GM12878 (cell line): Measurements from ENCODE around the gene PDCD10. TPM values are rescaled to one million over a fixed set of nuclear protein-coding genes. Genes with fewer than 3 reads are reported as not detected.

Experiments used
- ATAC-seq: fragments of 200-7000 bp; cut with Tn5 transposase; 3 replicates; pipeline ENCODE4 v1.9.1; 2020; ENCODE audit warnings: mild to moderate bottlenecking, moderate library complexity
- BruUV-seq: library from RNA; stranded (reverse); fragments of 400-500 nt; replicated peaks from 2 replicates; lab custom pipeline; 2021; lab: Mats Ljungman, UMichigan
- CTCF ChIA-PET: fragments of 300-600 bp; sonication (Branson Sonifier 250); formaldehyde crosslinking; extraction: SDS; loops from one replicate; lab custom pipeline; 2021; ENCODE audit warnings: inconsistent platforms; lab: Yijun Ruan, JAX
- POLR2A ChIA-PET: fragments of 350-600 bp; formaldehyde crosslinking; extraction: SDS; loops from one replicate; lab custom pipeline; 2021; ENCODE audit warnings: inconsistent platforms; lab: Charles Lee
- RAD21 ChIA-PET: fragments of 300-600 bp; sonication (Branson Sonifier 250); formaldehyde crosslinking; loops from one replicate; lab custom pipeline; 2023; ENCODE audit warnings: antibody characterized with exemption; ENCODE audit not compliant: unreplicated experiment; lab: Charles Lee
- SMC1A ChIA-PET: fragments of 300-600 bp; sonication (Branson Sonifier 250); formaldehyde crosslinking; loops from one replicate; lab custom pipeline; 2023; ENCODE audit not compliant: unreplicated experiment, uncharacterized antibody; lab: Charles Lee
- DNase-seq: peaks from one replicate; pipeline ENCODE4 v3.0.0-alpha.2; 2011; ENCODE audit warnings: low read depth, low spot score
- FAIRE-seq: peaks from 3 replicates; lab custom pipeline; 2011; peaks lifted over from hg19 to GRCh38; lab: Jason Lieb, UNC
- H2AFZ ChIP-seq: 2 replicates; pipeline ENCODE4 v1.6.0; 2011; ENCODE audit warnings: low read depth, low read length, control low read depth; ENCODE audit not compliant: control insufficient read depth
- H3K27ac ChIP-seq: 2 replicates; pipeline ENCODE4 v1.5.1; 2011; ENCODE audit warnings: control low read depth; ENCODE audit not compliant: control insufficient read depth, insufficient read depth
- H3K27me3 ChIP-seq, 2 experiments: replicated peaks in 1 of 2; 2 replicates each; pipeline versions ENCODE4 v1.6.0 to v1.6.1; 2011; ENCODE audit warnings: low read length in 1 of 2; ENCODE audit not compliant: control insufficient read depth in 2 of 2, insufficient read depth in 2 of 2
- H3K36me3 ChIP-seq, 2 experiments: 2 replicates each; pipeline ENCODE4 v1.5.1; 2011; ENCODE audit warnings: low read length in 1 of 2; ENCODE audit not compliant: control insufficient read depth in 2 of 2, insufficient read depth in 2 of 2
- H3K4me1 ChIP-seq: 2 replicates; pipeline ENCODE4 v1.6.1; 2011; ENCODE audit warnings: mild to moderate bottlenecking, low read length, moderate library complexity, mixed read lengths; ENCODE audit not compliant: control insufficient read depth, insufficient read depth
- H3K4me2 ChIP-seq: 2 replicates; pipeline ENCODE4 v1.6.0; 2011; ENCODE audit warnings: control low read depth; ENCODE audit not compliant: control insufficient read depth, insufficient read depth
- H3K4me3 ChIP-seq: fragments of 200-600 bp; sonication (generic); 2 replicates; pipeline ENCODE4 v1.5.1; 2016
- H3K79me2 ChIP-seq: 2 replicates; pipeline ENCODE4 v1.6.0; 2011; ENCODE audit warnings: low read length; ENCODE audit not compliant: control insufficient read depth, insufficient read depth
- H3K9ac ChIP-seq: 2 replicates; pipeline ENCODE4 v1.8.0; 2011; ENCODE audit warnings: low read length, control low read depth, mixed read lengths; ENCODE audit not compliant: control insufficient read depth, insufficient read depth
- H3K9me3 ChIP-seq: replicated peaks from 3 replicates; pipeline ENCODE4 v1.5.1; 2011; ENCODE audit warnings: mild to moderate bottlenecking, low read length; ENCODE audit not compliant: control insufficient read depth, insufficient read depth
- H4K20me1 ChIP-seq: 2 replicates; pipeline ENCODE4 v1.6.0; 2011; ENCODE audit not compliant: control insufficient read depth, insufficient read depth
- EGR1 ChIP-seq, 2 experiments: IDR thresholded peaks; 1 replicate in 1 of 2; 2 replicates in 1 of 2; pipeline ENCODE4 v1.6.1; 2011 to 2012; ENCODE audit warnings: low read depth in 2 of 2, low read length in 2 of 2, borderline replicate concordance in 1 of 2, mild to moderate bottlenecking in 1 of 2, moderate library complexity in 1 of 2
- GATAD2B ChIP-seq: fragments of 450-650 bp; conservative IDR thresholded peaks from 2 replicates; pipeline ENCODE4 v1.6.1; 2017; ENCODE audit warnings: low read depth, mild to moderate bottlenecking, moderate library complexity
- MEF2B ChIP-seq: fragments of 450-650 bp; IDR thresholded peaks from 2 replicates; pipeline ENCODE4 v1.6.1; 2018; ENCODE audit warnings: mild to moderate bottlenecking, moderate library complexity; ENCODE audit not compliant: partially characterized antibody, poor library complexity, severe bottlenecking
- NRF1 ChIP-seq: conservative IDR thresholded peaks from 2 replicates; pipeline ENCODE4 v1.6.1; 2011; ENCODE audit warnings: mild to moderate bottlenecking, low read depth, low read length, improper control_type of control experiment
- RFX5 ChIP-seq: IDR thresholded peaks from 2 replicates; pipeline ENCODE4 v1.6.1; 2011; ENCODE audit warnings: low read depth, low read length, improper control_type of control experiment
- SIX5 ChIP-seq: IDR thresholded peaks from 2 replicates; pipeline ENCODE4 v1.6.1; 2011; ENCODE audit warnings: mild to moderate bottlenecking, low read depth, low read length, moderate library complexity; ENCODE audit not compliant: severe bottlenecking
- SMARCA5 ChIP-seq: fragments of 450-650 bp; IDR thresholded peaks from 2 replicates; pipeline ENCODE4 v1.6.1; 2017; ENCODE audit warnings: mild to moderate bottlenecking
- ZNF274 ChIP-seq: IDR thresholded peaks from one replicate; pipeline ENCODE4 v1.8.0; 2011; ENCODE audit not compliant: insufficient read length, insufficient read depth
- ZZZ3 ChIP-seq: IDR thresholded peaks from 2 replicates; pipeline ENCODE4 v1.6.1; 2011; ENCODE audit warnings: low read depth; ENCODE audit not compliant: control insufficient read depth, insufficient read length
- WGBS: methylation state at CpG from one replicate; pipeline ENCODE4 v1.1.6; 2016; ENCODE audit warnings: low lambda C conversion rate; ENCODE audit not compliant: insufficient replicate concordance, insufficient coverage; ENCODE audit errors: missing lambda C conversion rate; 5-methylcytosine and 5-hydroxymethylcytosine counted together
- in situ Hi-C: fragments of 300-500 bp; cut with MboI; formaldehyde crosslinking; loops from 9 replicates; pipeline ENCODE4 v1.14.3; 2018; ENCODE audit warnings: mixed read lengths
- intact Hi-C: fragments of 100-400 bp; cut with micrococcal nuclease; formaldehyde crosslinking; loops from one replicate; pipeline ENCODE4 v1.14.2; 2022; ENCODE audit not compliant: unreplicated experiment
- polyA plus RNA-seq, 11 experiments: library from polyadenylated mRNA; depleted of rRNA in 4 of 11; unstranded in 6 of 11; stranded (reverse) in 5 of 11; fragments of >200 nt; fragmentation: Nextera tagmentation in 4 of 11; fragmentation: Illumina TruSeq in 1 of 11; extraction: Ambion mirVana in 4 of 11; extraction: Trizol in 1 of 11; gene quantifications; 1 replicate in 1 of 11; 2 replicates in 10 of 11; pipeline versions ENCODE4 v1.2.1 to v1.2.3, GENCODE V29; 2011 to 2016; ENCODE audit warnings: inconsistent platforms in 2 of 11, missing spikeins in 2 of 11, low read depth in 1 of 11
- total RNA-seq, 4 experiments: library from RNA; depleted of rRNA in 3 of 4; stranded (reverse); fragments of >200 nt in 3 of 4; fragmentation: Illumina TruSeq in 1 of 4; extraction: Trizol in 1 of 4; gene quantifications; 2 replicates each; pipeline versions ENCODE4 v1.2.1 to v1.2.3, GENCODE V29; 2013 to 2021
- TF ChIP-seq, protein P1 (sequence below): IDR thresholded peaks from 2 replicates; pipeline ENCODE4 v1.6.1; 2011; ENCODE audit warnings: low read depth, mild to moderate bottlenecking, low read length, moderate library complexity, borderline replicate concordance; ENCODE audit errors: extremely low read depth

Gene PDCD10
- total and polyA plus RNA-seq, 10 of the 15 experiments (the other 5 are each of a cell fraction or from before 2014, with no cell fraction given), result 64.1 to 247 (median 125) TPM

DNA sequence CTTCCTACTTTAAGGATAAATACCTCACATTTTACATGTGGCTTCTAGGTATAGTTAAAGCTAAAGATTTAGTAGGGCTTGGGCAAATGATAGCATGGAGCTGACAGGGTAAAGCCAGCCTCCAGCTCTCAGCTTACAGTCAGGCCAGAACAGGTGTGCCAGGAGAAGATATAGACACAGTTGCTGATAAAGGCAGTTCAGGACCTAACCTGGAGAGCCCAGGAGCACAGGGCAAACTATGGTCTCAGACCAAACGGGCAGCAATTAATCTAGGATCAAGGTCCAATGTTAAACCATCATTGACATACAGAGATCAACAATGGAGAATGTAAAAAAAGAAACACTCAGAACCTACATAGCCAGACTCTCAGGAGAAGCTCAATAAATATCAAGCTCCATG is 84.9 kb downstream of the PDCD10 start:
- Histone ChIP-seq H4K20me1 (no peaks in the 10 kb centered on the region), H3K4me1 (no peaks in the 10 kb centered on the region), H3K4me2 (no peak overlapping the region), H3K4me3 (no peak overlapping the region), H3K36me3 (no peaks in the 10 kb centered on the region), H3K27ac (no peak overlapping the region), H2AFZ (no peak overlapping the region), H3K27me3 (no peaks in the 10 kb centered on the region), H3K9me3 (no peaks in the 10 kb centered on the region), H3K79me2 (no peaks in the 10 kb centered on the region), H3K9ac (no peak overlapping the region)
- intact Hi-C loops, result no loop called here
- DNase-seq (no peak), FAIRE-seq (no peak), ATAC-seq (no peak)
- in situ Hi-C loops, result no loop called here
- SMC1A ChIA-PET, result no interaction called here
- POLR2A ChIA-PET, result no interaction called here
- CTCF ChIA-PET, result interaction anchor here (0.9 kb wide), 1 partner anchor 270 kb away, joined by 3 read pairs; the partner anchor contains the start of gene ZBBX
- 0% methylated on average over 1 of the region's 1 CpG for WGBS
- no peak for TF ChIP-seq MEF2B
- TF ChIP-seq SMARCA5, result no peak
- TF ChIP-seq ZZZ3, result no peak
- RAD21 ChIA-PET, result no interaction called here
- no TSS peak for BruUV-seq

DNA sequence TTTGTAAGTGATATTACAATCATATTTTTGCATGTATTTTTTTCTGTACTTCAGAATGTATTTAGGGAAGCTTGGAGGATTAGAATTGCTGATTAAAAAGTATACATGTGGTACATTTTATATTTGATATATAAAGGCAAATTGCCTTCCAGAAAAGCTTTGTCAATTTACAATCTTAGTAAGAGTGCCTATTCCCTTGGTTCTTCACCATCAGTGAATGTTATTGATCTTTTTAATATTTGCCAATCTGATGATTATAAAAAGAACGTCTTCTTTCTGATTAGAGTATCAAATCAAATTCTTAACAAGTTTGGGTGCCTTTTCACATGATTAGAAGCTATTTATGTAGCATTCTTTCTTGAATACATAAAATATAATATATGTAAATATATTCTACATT is 90.1 kb downstream of the PDCD10 start:
- no peak overlapping the region for H3K9ac ChIP-seq
- no peak overlapping the region for H3K4me3 ChIP-seq
- in situ Hi-C loops, result no loop called here
- FAIRE-seq (no peak), ATAC-seq (no peak)
- H3K4me2 ChIP-seq, result no peak overlapping the region
- POLR2A ChIA-PET, result no interaction called here
- H3K27me3 ChIP-seq, result no peaks in the 10 kb centered on the region
- SMC1A ChIA-PET, result interaction anchor here (0.9 to 1.2 kb wide), 2 partner anchors 11 to 29 kb away, joined by 3 read pairs; no protein-coding TSS in a partner anchor
- no peaks in the 10 kb centered on the region for H3K79me2 ChIP-seq
- RAD21 ChIA-PET, result interaction anchor here (1.0 kb wide), 1 partner anchor 264 kb away, joined by 5 read pairs; the partner anchor contains the start of gene ZBBX
- CTCF ChIA-PET, result interaction anchor here (1.2 kb wide), 1 partner anchor 20 kb away, joined by 4 read pairs; no protein-coding TSS in a partner anchor
- TF ChIP-seq ZNF274 (no peak), GATAD2B (no peak), RFX5 (no peak), NRF1 (no peak), SIX5 (no peak), EGR1 (IDR thresholded peaks at IDR 0.05; ENCODE audit: borderline replicate concordance in 1 of 2, low read depth in 2 of 2, low read length in 2 of 2) (no peak)
- TF ChIP-seq, protein P1, sequence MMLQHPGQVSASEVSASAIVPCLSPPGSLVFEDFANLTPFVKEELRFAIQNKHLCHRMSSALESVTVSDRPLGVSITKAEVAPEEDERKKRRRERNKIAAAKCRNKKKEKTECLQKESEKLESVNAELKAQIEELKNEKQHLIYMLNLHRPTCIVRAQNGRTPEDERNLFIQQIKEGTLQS, result no peak
- TF ChIP-seq, all 136 proteins: peak for 0
- Histone ChIP-seq H2AFZ (no peak overlapping the region), H4K20me1 (no peaks in the 10 kb centered on the region), H3K36me3 (no peaks in the 10 kb centered on the region), H3K4me1 (no peaks in the 10 kb centered on the region), H3K27ac (no peak overlapping the region), H3K9me3 (no peaks in the 10 kb centered on the region; the same call in 2 of the 3 replicates)
- WGBS, result 0% methylated on average over 1 of the region's 1 CpG
- no peak for DNase-seq
- intact Hi-C loops, result no loop called here
- BruUV-seq, result no TSS peak
